Astrocyte of the hippocampus (primary cell): ENCODE measurements around the gene DNAJA3.

ENCODE experiments used
- DNase-seq: peaks from one replicate; pipeline ENCODE4 v3.0.0; 2011; ENCODE audit warnings: low read depth, low spot score

The DNAJA3 gene

DNA sequence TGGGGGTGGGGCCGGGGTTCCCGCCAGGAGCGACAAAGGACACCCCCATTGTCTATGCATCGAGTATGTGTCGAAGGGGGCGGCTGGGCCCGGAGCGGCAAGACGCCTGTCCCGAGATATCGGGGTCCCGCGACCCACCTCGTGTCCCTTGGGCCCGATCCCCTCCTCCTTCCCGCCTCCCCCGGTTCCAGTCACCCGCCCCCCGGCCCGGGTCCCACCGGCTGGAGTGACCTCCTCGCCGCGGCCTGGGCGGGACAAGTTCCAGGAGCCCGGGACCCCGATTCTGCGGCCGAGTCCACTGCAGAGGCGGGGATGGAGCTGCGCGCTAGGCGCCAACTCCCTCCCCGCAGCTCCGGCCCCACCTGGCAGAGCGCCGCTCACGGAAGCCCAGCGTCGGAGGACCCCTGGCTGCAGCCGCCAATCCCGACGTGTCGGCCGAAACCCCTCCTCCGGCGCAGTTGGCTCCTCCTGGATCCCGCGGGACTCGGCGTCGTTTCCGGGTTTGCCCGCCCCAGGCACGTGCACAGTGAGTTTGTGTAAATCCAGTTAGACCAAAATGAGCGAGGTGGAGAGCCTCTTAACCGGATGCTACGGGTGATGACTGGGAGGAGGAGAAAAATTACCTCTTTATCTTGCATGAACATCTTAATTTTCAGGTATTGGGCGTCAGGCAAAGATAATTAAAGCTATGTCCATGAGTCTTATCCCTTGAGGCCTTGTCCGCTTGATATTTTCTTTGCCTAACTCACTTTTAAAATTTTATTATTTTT lies 48.7 kb downstream of the DNAJA3 start, which contains the start of gene NMRAL1:
Gene NMRAL1, minus strand, starts transcription at position 434 of the 770 bp plus-strand sequence. CDS start 493 bp downstream, outside the sequence.
- DNase-seq, result peak; percentile 94

- DNase-seq, result peak; percentile 97
Measured at GRCh38 chr16:4475880-4476788, 50.5 kb downstream of the DNAJA3 start, which contains the start of gene HMOX2. Gene HMOX2, plus strand, starts transcription at chr16:4476398. Its CDS starts 29,127 bp downstream, at chr16:4505525.

DNA sequence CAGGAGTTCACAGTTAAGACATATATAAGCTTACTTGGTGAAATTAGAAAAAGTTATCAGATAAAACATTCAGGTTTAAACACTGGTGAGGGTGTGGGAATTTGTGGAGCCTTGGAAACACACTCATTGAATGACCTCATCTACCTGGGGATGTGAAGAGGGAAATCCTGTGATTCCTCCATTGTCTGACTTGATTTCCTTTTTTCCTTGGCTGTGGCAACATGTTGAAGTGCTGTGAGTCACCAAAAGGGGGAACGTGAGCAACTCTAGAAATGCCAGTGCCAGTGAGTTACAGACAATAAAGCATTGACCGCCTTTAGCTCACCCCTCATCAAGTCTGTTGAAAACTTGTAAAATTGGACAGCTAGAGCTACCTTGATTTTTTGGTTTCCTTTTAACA lies 52.3 kb downstream of the DNAJA3 start:
- DNase-seq, result peak; percentile 77

DNA sequence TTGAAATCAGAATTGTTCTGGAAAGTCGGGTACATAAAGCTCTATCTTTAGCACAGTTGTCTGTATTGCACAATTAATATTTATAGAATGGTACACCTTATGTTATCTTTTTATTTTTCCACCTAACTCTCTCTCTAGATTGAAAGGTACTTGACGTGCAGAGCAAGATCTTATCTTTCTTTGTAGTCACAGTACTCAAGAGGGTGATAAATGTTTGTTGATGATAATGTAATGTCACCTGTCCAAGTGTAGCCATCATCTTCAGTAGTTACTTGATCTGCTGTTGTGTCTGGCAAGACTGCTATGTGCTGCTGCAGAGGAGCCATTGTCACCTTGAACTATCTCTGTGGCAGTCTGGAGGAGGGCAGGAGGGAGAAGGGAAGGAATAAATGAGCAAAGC lies 55.9 kb downstream of the DNAJA3 start:
- no peak for DNase-seq

DNA sequence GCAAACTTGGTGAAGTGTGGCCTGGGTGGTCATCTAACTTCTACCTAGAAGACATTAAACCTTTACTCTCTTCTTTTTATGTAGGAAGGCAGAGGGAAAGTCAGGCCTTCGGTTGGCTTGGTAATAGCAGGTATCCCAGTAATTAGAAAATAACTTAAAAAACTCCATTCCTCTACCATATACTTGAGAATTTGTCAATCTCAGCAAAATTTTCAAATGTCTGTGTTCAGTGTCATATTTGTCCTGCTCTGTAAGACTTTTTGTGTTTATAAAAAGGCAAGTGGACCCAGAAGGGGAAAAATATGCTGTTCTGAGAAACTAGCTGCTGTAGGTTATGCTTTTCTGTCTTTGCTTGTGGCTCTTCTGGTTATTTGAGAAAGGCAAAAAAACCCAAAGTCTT lies 56.3 kb downstream of the DNAJA3 start:
- DNase-seq, result no peak

DNA sequence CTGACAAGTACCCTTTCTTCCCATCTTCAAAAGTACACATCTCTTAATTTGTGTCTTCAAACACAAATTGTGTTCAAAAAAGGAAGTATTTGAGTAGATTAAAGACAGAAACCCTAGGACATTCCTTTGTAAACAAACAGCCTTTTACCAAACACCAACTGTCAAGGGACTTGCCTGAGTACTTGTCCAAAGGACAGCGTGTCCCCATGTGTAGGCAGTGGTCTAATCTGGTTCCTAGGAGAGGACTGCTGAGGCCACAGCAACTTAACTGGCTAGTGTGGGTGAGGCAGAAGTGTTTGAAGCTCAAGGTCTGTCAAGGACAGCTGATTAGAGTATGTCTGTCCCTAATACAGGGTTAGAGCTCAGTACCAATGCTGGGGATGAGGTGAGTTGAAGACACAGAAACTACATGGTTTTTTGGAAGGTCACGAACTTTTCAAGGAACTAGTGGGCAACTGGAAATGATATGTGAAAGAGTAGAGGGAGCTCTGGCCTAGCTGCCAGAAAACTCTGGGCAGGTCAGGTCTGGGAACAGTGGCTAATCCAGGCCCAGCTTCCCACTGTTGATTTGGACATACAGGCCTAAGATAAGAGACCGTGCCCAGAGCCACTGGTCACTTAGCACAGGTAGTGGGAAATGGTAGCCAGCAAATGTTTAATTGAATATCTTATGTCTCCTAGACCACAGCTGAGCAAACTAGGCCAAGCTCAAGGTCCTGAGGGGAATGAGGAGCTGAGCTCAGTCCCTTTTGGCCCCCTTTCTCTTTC lies 60.6 kb downstream of the DNAJA3 start:
- no peak for DNase-seq

DNA sequence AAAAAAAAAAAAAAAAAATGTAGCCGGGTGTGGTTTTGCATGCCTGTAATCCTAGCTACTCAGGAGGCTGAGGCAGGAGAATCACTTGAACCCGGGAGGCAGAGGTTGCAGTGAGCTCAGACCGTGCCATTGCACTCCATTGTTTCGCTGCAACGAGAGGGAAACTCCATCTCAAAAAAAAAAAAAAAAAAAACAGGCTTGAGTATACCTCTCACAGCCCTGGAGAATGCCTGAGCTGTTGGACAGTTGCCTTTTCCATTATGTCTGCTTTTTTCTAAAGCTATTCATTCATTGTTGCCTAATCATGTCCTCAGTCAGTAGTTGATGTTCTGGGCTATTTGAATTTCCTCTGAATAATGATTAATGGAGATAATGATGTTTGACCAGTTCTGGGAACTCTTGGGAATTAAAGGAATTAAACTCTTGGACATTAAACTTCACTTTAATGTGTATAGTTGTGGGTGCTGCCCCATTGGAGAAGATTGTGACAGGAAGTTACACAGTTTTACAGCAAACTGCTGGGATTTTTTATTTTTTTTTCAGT lies 62.4 kb downstream of the DNAJA3 start:
- peak; percentile 76 for DNase-seq

- DNase-seq, result peak; percentile 24
Measured at GRCh38 chr16:4488499-4488967, 62.9 kb downstream of the DNAJA3 start.

DNA sequence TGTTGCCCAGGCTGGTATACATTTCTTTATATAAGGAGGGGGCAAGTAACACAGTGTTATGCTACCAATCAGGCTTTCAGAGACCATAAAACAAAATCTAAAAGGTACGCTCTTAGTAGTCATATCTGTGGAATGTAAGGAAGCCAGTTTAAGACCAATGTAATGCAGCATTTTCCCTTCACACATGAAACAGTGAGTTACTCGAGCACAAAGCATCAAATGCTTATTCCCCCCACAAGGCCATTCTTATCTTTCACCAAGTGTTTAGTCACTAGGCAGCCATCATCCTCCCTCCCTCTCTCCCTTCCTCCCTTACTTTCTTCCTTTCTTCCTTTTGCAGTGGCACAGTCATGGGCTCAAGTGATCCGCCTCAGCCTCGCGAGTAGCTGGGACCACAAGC lies 63.4 kb downstream of the DNAJA3 start:
- peak; percentile 88 for DNase-seq

GRCh38 chr16:4491898-4492297 lies 66.2 kb downstream of the DNAJA3 start:
- DNase-seq, result no peak

DNA sequence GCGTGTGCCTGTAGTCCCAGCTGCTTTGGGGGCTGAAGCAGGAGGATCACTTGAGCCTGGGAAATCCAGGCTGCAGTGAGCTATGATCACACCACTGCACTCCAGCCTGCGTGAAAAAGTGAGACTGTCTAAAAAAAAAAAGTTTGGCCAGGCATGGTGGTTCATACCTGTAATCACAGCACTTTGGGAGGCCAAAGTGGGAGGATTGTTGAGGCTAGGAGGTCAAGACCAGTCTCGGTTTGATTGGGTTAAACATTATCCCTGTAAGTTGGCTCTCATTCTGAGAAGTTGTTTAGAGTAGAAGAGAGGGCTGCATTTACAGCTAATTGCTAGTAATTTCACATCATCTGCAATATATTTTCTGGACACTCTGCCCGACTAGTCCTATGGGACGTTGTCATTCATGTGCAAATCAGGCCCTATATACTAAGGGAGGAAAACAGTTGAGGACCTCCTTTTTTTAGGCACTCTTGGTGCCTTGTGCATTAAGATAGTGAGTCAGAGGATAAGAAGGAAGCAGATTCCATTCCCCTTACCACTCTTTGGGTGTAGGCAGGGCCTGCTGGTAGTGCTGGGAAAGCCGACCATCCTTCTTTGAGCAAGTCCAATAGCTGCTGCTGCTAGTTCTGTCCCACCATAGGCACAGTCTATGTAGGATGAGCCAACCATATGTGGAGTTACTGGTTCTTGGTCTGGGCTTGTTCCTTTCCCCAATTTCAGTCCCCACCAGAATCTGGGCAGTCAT lies 69.2 kb downstream of the DNAJA3 start:
- peak; percentile 69 for DNase-seq

DNA sequence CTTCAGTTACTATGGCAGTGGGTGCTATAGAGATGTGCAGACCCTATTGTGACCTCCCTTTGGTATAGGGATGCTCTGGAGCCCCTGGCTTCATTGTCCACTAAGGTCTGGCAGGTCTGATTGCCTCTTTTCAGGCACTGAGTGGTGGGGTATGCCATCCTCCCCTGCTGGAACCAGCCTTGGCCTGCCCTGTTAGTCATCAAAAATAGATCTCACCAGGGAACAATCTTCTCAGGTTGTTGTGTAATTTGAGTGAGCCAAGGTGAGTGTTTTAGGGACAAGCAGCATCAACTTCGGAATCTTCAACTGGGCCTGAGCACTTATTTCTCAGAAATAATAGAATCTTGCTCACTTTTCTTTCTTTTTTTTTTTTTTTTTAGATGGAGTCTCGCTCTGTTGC lies 70.1 kb downstream of the DNAJA3 start:
- DNase-seq, result no peak

- DNase-seq, result peak; percentile 62
Measured at GRCh38 chr16:4496305-4496704, 70.6 kb downstream of the DNAJA3 start.

GRCh38 chr16:4498546-4499195 lies 73.0 kb downstream of the DNAJA3 start:
- no peak for DNase-seq

GRCh38 chr16:4499196-4499555 lies 73.5 kb downstream of the DNAJA3 start:
- DNase-seq, result no peak

- DNase-seq, result peak; percentile 88
Measured at GRCh38 chr16:4500272-4500671, 74.6 kb downstream of the DNAJA3 start.

DNA sequence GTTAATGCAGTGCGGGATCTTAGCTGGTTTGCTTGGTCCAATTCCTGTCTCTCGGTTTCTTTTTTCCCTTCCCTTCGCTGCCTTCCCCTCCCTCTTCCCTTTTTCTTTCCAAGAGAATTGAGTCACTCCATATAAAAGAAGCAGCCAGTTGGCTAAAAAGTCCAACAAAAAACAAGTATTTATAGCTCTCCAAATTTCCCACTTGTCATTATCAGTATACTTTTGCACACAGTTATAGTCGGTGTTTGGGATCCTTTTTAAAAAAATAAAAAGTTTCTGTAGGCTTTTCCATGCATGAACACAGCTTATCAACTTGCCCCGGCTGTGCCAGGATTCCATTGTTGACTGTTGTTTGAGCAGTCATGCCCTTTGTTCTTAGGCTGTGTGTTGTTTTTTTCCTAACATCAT lies 75.4 kb downstream of the DNAJA3 start:
- peak; percentile 61 for DNase-seq

- DNase-seq, result no peak
Measured at GRCh38 chr16:4505356-4506147, 79.9 kb downstream of the DNAJA3 start.
